Choroid plexus epithelial cell (primary cell): ENCODE data around the gene RELN.
"Not testable (repeated sequence)": the region's sequence is repeated elsewhere in the genome, so short reads cannot be mapped to it uniquely, and the experiment has no call there.

Source experiments
- DNase-seq: peaks from one replicate; pipeline ENCODE4 v3.0.0-alpha.2; 2010; ENCODE audit warnings: low read depth
- H3K4me3 ChIP-seq: 2 replicates; pipeline ENCODE4 v1.5.1; 2011; ENCODE audit warnings: low read depth, mild to moderate bottlenecking, control low read depth, low read length, moderate library complexity
- TF ChIP-seq, protein P1 (sequence below): conservative IDR thresholded peaks from 2 replicates; pipeline ENCODE4 v1.5.1; 2011; ENCODE audit warnings: low read depth, mild to moderate bottlenecking, control low read depth, inconsistent platforms, low read length, moderate library complexity

The RELN gene

DNA sequence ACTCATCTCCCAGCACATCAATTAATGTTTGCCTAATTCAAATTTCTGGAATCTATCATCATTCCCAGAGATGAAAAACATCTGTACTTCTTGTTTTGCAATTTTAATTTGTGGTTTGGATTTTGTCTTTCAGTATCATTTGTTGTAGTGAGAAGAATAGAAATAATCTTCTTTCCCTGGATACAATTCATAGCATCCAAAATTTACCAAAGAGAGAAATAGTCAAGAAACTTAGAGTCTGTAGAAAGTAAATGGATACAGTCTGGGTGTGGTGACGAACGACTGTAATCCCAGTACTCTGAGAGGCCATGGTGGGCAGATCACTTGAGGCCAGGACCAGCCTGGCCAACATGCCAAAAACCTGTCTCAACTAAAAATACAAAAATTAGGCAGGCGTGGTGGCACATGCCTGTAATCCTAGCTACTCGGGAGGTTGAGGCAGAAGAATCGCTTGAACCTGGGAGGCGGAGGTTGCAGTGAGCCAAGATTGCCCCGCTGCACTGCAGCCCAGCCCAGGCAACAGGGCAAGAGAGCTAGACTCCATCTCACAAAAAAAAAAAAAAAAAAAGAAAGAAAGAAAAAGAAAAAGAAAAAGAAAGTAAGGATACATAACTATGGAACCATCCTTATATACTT, 193.0 kb downstream of the RELN start:
- TF ChIP-seq, protein P1, sequence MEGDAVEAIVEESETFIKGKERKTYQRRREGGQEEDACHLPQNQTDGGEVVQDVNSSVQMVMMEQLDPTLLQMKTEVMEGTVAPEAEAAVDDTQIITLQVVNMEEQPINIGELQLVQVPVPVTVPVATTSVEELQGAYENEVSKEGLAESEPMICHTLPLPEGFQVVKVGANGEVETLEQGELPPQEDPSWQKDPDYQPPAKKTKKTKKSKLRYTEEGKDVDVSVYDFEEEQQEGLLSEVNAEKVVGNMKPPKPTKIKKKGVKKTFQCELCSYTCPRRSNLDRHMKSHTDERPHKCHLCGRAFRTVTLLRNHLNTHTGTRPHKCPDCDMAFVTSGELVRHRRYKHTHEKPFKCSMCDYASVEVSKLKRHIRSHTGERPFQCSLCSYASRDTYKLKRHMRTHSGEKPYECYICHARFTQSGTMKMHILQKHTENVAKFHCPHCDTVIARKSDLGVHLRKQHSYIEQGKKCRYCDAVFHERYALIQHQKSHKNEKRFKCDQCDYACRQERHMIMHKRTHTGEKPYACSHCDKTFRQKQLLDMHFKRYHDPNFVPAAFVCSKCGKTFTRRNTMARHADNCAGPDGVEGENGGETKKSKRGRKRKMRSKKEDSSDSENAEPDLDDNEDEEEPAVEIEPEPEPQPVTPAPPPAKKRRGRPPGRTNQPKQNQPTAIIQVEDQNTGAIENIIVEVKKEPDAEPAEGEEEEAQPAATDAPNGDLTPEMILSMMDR, result no peak
- DNase-seq, result no peak
- no peak overlapping the region for H3K4me3 ChIP-seq

- no peak for DNase-seq
- TF ChIP-seq, protein P1, result no peak
- no peak overlapping the region for H3K4me3 ChIP-seq
Observed at GRCh38 chr7:103795787-103796186, 193.7 kb downstream of the RELN start.

- no peak overlapping the region for H3K4me3 ChIP-seq
- TF ChIP-seq, protein P1, result no peak
- DNase-seq, result no peak
Observed at GRCh38 chr7:103795107-103795506, 194.4 kb downstream of the RELN start.

DNA sequence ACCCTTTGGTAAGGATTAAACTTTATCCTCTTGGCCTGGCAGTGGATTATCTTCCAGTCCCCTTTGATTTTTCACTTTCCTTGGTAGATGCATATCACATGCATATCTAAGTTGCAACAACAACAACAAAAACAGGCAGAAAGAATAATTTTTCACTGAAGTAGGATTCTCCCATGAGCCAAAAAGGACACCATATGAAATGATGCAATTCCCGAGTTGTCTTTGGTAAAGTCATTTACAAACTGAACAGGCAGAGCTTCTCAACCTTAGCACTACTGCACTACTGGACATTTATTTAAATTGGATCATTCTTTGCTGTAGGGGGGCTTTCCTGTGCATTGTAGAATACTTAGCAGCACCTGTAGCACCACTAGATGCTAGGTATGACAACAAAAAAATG, 195.0 kb downstream of the RELN start:
- DNase-seq, result no peak
- TF ChIP-seq, protein P1, result no peak

GRCh38 chr7:103793614-103794013, 195.8 kb downstream of the RELN start:
- no peak overlapping the region for H3K4me3 ChIP-seq
- DNase-seq, result no peak
- TF ChIP-seq, protein P1, result no peak

More for the DNA sequence above, 195.0 kb downstream of the RELN start:
- H3K4me3 ChIP-seq, result no peak overlapping the region

- H3K4me3 ChIP-seq, result no peak overlapping the region
- TF ChIP-seq, protein P1, result no peak
- no peak for DNase-seq
Observed at GRCh38 chr7:103791894-103792293, 197.6 kb downstream of the RELN start.

DNA sequence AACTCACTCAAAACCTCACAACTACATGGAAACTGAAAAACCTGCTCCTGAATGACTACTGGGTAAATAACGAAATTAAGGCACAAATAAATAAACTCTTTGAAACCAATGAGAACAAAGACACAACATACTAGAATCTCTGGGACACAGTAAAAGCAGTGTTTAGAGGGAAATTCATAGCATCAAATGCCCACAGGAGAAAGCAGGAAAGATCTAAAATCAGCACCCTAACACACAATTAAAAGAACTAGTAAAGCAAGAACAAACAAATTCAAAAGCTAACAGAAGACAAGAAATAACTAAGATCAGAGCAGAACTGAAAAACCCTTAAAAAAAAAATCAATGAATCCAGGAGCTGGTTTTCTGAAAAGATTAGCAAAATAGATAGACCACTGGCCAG, 202.4 kb downstream of the RELN start:
- H3K4me3 ChIP-seq, DNase-seq: not testable (repeated sequence)
